Stimulated activated CD8-positive, alpha-beta memory T cell treated with anti-CD3 and anti-CD28 coated beads, Interleukin-12 subunit alpha, Interleukin-12 subunit beta, amount 100 ng/mL, for 4 hours (primary cell): Measurements from ENCODE around the gene TBC1D3B.
A peak's percentile ranks its signal among the peaks of the same experiment; 100 is the strongest.
"Not testable (repeated sequence)": the region's sequence is repeated elsewhere in the genome, so short reads cannot be mapped to it uniquely, and the experiment has no call there.

Source experiments
- DNase-seq: peaks from one replicate; pipeline ENCODE4 v3.0.0-alpha.2; 2020; ENCODE audit warnings: low read depth

Gene TBC1D3B

GRCh38 chr17:36181446-36182175 lies 5.2 kb upstream of the TBC1D3B start:
- DNase-seq: not testable (repeated sequence)

- not testable (repeated sequence) for DNase-seq
Observed at GRCh38 chr17:36168836-36169235, 7.6 kb downstream of the TBC1D3B start.

GRCh38 chr17:36153895-36154610 lies 22.4 kb downstream of the TBC1D3B start:
- DNase-seq: no peak

- no peak for DNase-seq
Observed at GRCh38 chr17:36152639-36153120, 23.8 kb downstream of the TBC1D3B start.

GRCh38 chr17:36151891-36152638 lies 24.4 kb downstream of the TBC1D3B start:
- DNase-seq: no peak

- DNase-seq: no peak
Observed at GRCh38 chr17:36149296-36149820, 27.1 kb downstream of the TBC1D3B start.

- peak; percentile 46 for DNase-seq
Observed at GRCh38 chr17:36148559-36149295, 27.7 kb downstream of the TBC1D3B start.

- DNase-seq: no peak
Observed at GRCh38 chr17:36147601-36148000, 28.8 kb downstream of the TBC1D3B start.

- DNase-seq: no peak
Observed at GRCh38 chr17:36144981-36145729, 31.3 kb downstream of the TBC1D3B start.

GRCh38 chr17:36144014-36144413 lies 32.4 kb downstream of the TBC1D3B start:
- DNase-seq: no peak

GRCh38 chr17:36142806-36143205 lies 33.6 kb downstream of the TBC1D3B start:
- DNase-seq: no peak

GRCh38 chr17:36142235-36142634 lies 34.2 kb downstream of the TBC1D3B start:
- no peak for DNase-seq

GRCh38 chr17:36136439-36136838 lies 40.0 kb downstream of the TBC1D3B start:
- DNase-seq: no peak

GRCh38 chr17:36136036-36136435 lies 40.4 kb downstream of the TBC1D3B start:
- DNase-seq: no peak

GRCh38 chr17:36135465-36135864 lies 41.0 kb downstream of the TBC1D3B start:
- no peak for DNase-seq

- no peak for DNase-seq
Observed at GRCh38 chr17:36133602-36134236, 42.7 kb downstream of the TBC1D3B start.

GRCh38 chr17:36132421-36132831 lies 44.0 kb downstream of the TBC1D3B start:
- no peak for DNase-seq

GRCh38 chr17:36131931-36132330 lies 44.5 kb downstream of the TBC1D3B start:
- DNase-seq: no peak

- DNase-seq: no peak
Observed at GRCh38 chr17:36131421-36131820, 45.0 kb downstream of the TBC1D3B start.

GRCh38 chr17:36130346-36130745 lies 46.1 kb downstream of the TBC1D3B start:
- no peak for DNase-seq
